Gastrocnemius medialis (tissue), 4 donors: ENCODE data around the gene GALNS. TPM values are rescaled to one million over a fixed set of nuclear protein-coding genes. Genes with fewer than 3 reads are reported as not detected.

Source experiments
- ATAC-seq, 2 donors: fragments of 150-250 bp; one replicate each; pipeline ENCODE4 v1.9.1; 2016
- DNase-seq, 2 donors: peaks; one replicate each; pipeline ENCODE4 v3.0.0-alpha.2; 2019
- H3K27ac ChIP-seq, 4 donors: fragments of 200-600 bp; sonication (generic); 1 replicate in 1 of 4; 2 replicates in 3 of 4; pipeline ENCODE4 v1.5.1; 2016 to 2018; ENCODE audit warnings: mild to moderate bottlenecking in 2 of 4, moderate library complexity in 1 of 4
- H3K27me3 ChIP-seq, 3 donors: fragments of 200-600 bp; sonication (generic) in 2 of 3; 1 replicate in 1 of 3; 2 replicates in 2 of 3; pipeline versions ENCODE4 v1.5.1 to v1.6.0; 2016 to 2019; ENCODE audit warnings: mild to moderate bottlenecking in 1 of 3, moderate library complexity in 1 of 3
- H3K36me3 ChIP-seq, 2 donors: fragments of 200-600 bp; sonication (generic) in 1 of 2; one replicate each; pipeline ENCODE4 v1.5.1; 2017 to 2018
- H3K4me1 ChIP-seq, 2 donors: fragments of 200-600 bp; sonication (generic) in 1 of 2; one replicate each; pipeline ENCODE4 v1.5.1; 2016 to 2017; ENCODE audit warnings: mild to moderate bottlenecking in 2 of 2
- H3K4me3 ChIP-seq, 4 donors: fragments of 200-600 bp; sonication (generic) in 3 of 4; 1 replicate in 1 of 4; 2 replicates in 3 of 4; pipeline ENCODE4 v1.5.1; 2016 to 2019; ENCODE audit warnings: mild to moderate bottlenecking in 2 of 4
- H3K9me3 ChIP-seq, 3 donors: fragments of 200-600 bp; sonication (generic) in 2 of 3; 1 replicate in 1 of 3; 2 replicates in 2 of 3; pipeline ENCODE4 v1.5.1; 2016 to 2019
- CTCF ChIP-seq, 5 experiments: fragments of 450-650 bp in 3 of 5; fragments of 200-600 bp in 2 of 5; sonication (generic) in 2 of 5; IDR thresholded peaks in 4 of 5; conservative IDR thresholded peaks in 1 of 5; 1 replicate in 4 of 5; 2 replicates in 1 of 5; pipeline ENCODE4 v1.5.1; 2016 to 2019; ENCODE audit warnings: antibody characterized with exemption in 5 of 5, mild to moderate bottlenecking in 3 of 5, moderate library complexity in 3 of 5
- POLR2A ChIP-seq, 2 donors: fragments of 450-650 bp; IDR thresholded peaks; one replicate each; pipeline ENCODE4 v1.6.1; 2017; ENCODE audit warnings: antibody characterized with exemption in 2 of 2, mild to moderate bottlenecking in 2 of 2, moderate library complexity in 2 of 2
- in situ Hi-C, 4 donors: fragments of 200-750 bp; cut with MboI; loops; one replicate each; pipeline versions ENCODE4 v1.15.0 to v1.8.0; 2017; ENCODE audit warnings: low sequenced_read_pairs in 4 of 4
- intact Hi-C: fragments of 100-400 bp; cut with DNase I; formaldehyde crosslinking; loops from one replicate; pipeline ENCODE4 v1.15.1; 2023; ENCODE audit warnings: low total_unique reads
- total RNA-seq, 4 donors: library from RNA; depleted of rRNA; stranded (reverse); fragments of >200 nt; gene quantifications; one replicate each; pipeline versions ENCODE4 v1.1.0 to v1.2.3, GENCODE V29; 2016

The GALNS gene
- total RNA-seq, 4 donors from 2014 or later: 8.8 to 14.7 (median 10.0) TPM

- peak overlapping the region in 1 of 4 donors; percentile 95 for H3K4me3 ChIP-seq
- no peak for TF ChIP-seq POLR2A (IDR thresholded peaks at IDR 0.05)
- H3K4me1 ChIP-seq: peaks cover 16 to 17% of the 10 kb centered on the region in 2 donors
- ATAC-seq (no peak), DNase-seq (no peak)
- in situ Hi-C loops (loop anchor here in 1 of 4 donors (25.0 kb wide), 1 partner anchor 357 kb away; the partner anchor contains the start of genes SLC22A31 and ZNF778), intact Hi-C loops (loop anchor here (10.0 kb wide), 2 partner anchors 49 to 151 kb away; partner anchors contain the start of genes CTU2 and RNF166)
- H3K36me3 ChIP-seq: peaks cover 0 to 23% of the 10 kb centered on the region in 2 donors
- H3K9me3 ChIP-seq: no peaks in the 10 kb centered on the region
- H3K27me3 ChIP-seq: no peaks in the 10 kb centered on the region
- peak overlapping the region in 1 of 4 donors; percentile 90 for H3K27ac ChIP-seq
These were observed 1.0 kb downstream of the GALNS start for GRCh38 chr16:88855736-88856121.

DNA sequence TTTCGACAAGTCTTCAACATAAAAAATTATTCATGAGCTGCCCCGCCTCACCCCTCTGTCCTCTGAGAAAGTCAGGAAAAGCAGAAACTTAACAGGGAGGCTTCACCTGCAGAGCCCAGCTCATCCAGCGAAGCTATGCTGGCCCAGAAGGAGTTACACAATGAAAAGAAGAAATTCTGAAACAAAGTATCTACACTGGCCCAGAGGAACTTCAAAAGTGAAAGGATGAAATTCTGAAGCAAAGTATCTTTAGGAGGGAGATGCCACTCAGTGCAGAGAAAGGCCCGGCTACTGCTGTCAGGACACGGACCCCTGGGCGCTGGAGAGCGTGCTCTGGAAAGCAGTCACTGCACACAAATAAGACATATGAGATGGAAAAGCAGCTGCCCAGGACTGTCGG, 1.6 kb downstream of the GALNS start:
- TF ChIP-seq CTCF (IDR thresholded peaks at IDR 0.05 in 4 of 5, conservative IDR thresholded peaks at IDR 0.05 in 1 of 5): no peak
- no peak for TF ChIP-seq POLR2A (IDR thresholded peaks at IDR 0.05)
- DNase-seq: no peak
- Histone ChIP-seq H3K27ac (no peak overlapping the region), H3K9me3 (no peaks in the 10 kb centered on the region), H3K27me3 (no peaks in the 10 kb centered on the region), H3K36me3 (peaks cover 0 to 18% of the 10 kb centered on the region in 2 donors), H3K4me3 (no peak overlapping the region), H3K4me1 (peaks cover 16 to 17% of the 10 kb centered on the region in 2 donors)
- intact Hi-C loops: loop anchor here (10.0 kb wide), 2 partner anchors 50 to 150 kb away; partner anchors contain the start of genes CTU2 and RNF166
- no peak for ATAC-seq
- in situ Hi-C loops: loop anchor here in 1 of 4 donors (25.0 kb wide), 1 partner anchor 357 kb away; the partner anchor contains the start of genes SLC22A31 and ZNF778

DNA sequence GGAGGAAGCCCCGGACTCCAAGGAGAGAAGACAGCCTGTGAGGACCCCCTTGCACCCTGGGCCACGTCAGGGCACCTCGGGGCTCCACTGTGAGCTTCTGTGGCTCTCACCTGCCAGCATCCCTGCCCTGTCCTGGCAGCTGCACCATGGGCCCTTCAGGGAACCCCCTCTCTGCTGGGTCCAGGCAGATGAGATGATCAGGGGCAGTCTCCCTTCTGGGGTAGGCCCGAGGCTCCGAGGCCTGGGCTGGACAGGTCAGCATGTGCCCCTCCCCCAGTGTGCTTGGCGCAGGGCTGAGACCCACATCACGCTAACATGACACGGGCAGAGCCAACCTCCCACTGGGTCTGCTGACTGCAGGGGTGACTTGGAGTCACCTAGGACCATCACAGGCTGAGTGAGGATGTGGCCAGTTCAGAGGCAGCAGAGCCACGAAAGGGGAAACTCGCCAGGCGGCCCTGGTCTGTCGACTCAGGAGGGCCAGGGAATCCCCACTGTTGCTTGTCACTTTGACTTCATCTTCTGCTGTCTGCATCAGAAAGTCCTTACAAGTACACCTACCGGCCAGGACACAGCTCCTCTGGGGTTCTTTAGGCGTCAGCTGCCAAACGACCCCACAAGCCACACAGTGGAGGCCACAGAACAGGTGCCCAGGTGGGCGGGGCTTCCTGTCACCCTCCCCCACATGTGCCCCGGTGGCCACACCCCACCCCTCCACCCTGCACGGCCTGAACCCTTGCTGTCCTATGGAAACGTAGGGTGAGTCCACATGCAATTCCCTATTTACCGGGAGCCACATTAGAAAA, 2.2 kb downstream of the GALNS start:
- Histone ChIP-seq H3K4me1 (peaks cover 16 to 17% of the 10 kb centered on the region in 2 donors), H3K4me3 (no peak overlapping the region), H3K36me3 (peaks cover 0 to 16% of the 10 kb centered on the region in 2 donors), H3K9me3 (no peaks in the 10 kb centered on the region), H3K27me3 (no peaks in the 10 kb centered on the region), H3K27ac (no peak overlapping the region)
- DNase-seq (no peak), ATAC-seq (no peak)
- TF ChIP-seq POLR2A (IDR thresholded peaks at IDR 0.05): no peak
- TF ChIP-seq CTCF (IDR thresholded peaks at IDR 0.05 in 4 of 5, conservative IDR thresholded peaks at IDR 0.05 in 1 of 5): no peak
- intact Hi-C loops (loop anchor here (10.0 kb wide), 2 partner anchors 50 to 150 kb away; partner anchors contain the start of genes CTU2 and RNF166), in situ Hi-C loops (loop anchor here in 1 of 4 donors (25.0 kb wide), 1 partner anchor 358 kb away; the partner anchor contains the start of genes SLC22A31 and ZNF778)

DNA sequence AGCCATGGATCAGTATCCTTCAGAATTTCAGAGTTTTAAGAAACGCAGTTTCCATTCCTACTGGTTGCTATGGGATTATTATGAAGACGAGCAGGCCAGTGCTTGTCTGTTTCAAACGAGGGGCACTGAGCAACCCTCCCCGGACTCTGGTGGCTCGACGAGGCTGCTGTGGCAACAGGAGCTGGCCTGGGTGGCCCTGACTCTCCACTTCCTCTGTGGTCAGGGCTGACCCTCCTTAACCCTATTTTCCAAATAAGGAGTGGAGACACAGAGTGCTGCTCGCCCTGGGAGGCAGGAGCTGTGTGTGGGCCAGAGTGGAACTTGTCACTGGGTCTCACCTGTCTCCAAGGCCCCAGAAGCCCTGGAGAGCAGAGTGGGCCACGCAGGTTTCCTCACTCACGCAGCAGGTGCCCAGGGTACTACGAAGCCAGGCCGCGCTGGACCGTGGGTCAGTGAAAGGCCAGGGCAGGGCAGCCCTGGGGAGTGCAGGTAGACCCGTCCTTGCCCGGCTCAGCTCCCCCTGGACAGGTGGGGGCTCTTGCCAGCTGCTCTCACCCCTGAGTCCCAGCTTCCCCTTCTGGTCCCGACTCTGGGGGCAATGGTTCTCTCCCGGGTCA, 3.3 kb downstream of the GALNS start:
- ATAC-seq (no peak), DNase-seq (no peak)
- H3K27ac ChIP-seq: no peak overlapping the region
- H3K36me3 ChIP-seq: peaks cover 0 to 6% of the 10 kb centered on the region in 2 donors
- intact Hi-C loops: loop anchor here (10.0 kb wide), 2 partner anchors 51 to 149 kb away; partner anchors contain the start of genes CTU2 and RNF166
- no peaks in the 10 kb centered on the region for H3K27me3 ChIP-seq
- TF ChIP-seq CTCF (IDR thresholded peaks at IDR 0.05 in 4 of 5, conservative IDR thresholded peaks at IDR 0.05 in 1 of 5) (no peak), POLR2A (IDR thresholded peaks at IDR 0.05) (no peak)
- no peak overlapping the region for H3K4me3 ChIP-seq
- in situ Hi-C loops: loop anchor here in 1 of 4 donors (25.0 kb wide), 1 partner anchor 359 kb away; the partner anchor contains the start of genes SLC22A31 and ZNF778
- H3K9me3 ChIP-seq: no peaks in the 10 kb centered on the region
- peaks cover 15 to 17% of the 10 kb centered on the region in 2 donors for H3K4me1 ChIP-seq
